PFSK-1 (cell line): ENCODE results near the gene EID3.

Source experiments
- FOXP2 ChIP-seq: optimal IDR thresholded peaks from 2 replicates; pipeline ENCODE3; 2011; ENCODE audit warnings: borderline replicate concordance, control low read depth, inconsistent platforms; ENCODE audit not compliant: insufficient read depth; ENCODE audit errors: extremely low read length, extremely low read depth
- POLR2AphosphoS5 ChIP-seq: IDR thresholded peaks from 2 replicates; pipeline ENCODE4 v1.6.1; 2012; ENCODE audit warnings: low read depth, mild to moderate bottlenecking, control low read depth, low read length, moderate library complexity
- SIN3A ChIP-seq: IDR thresholded peaks from 2 replicates; pipeline ENCODE4 v1.6.1; 2012; ENCODE audit warnings: mild to moderate bottlenecking, low read length, moderate library complexity, borderline replicate concordance; ENCODE audit not compliant: insufficient read depth
- TAF1 ChIP-seq: IDR thresholded peaks from 2 replicates; pipeline ENCODE4 v1.6.1; 2012; ENCODE audit warnings: low read length, control low read depth, borderline replicate concordance; ENCODE audit not compliant: insufficient read depth
- TF ChIP-seq, protein P1 (sequence below), 2 experiments: IDR thresholded peaks; 2 replicates each; pipeline versions ENCODE4 v1.6.1 to v1.8.0; 2011 to 2012; ENCODE audit warnings: low read depth in 2 of 2, low read length in 2 of 2, control low read depth in 1 of 2, inconsistent platforms in 1 of 2, mild to moderate bottlenecking in 1 of 2, moderate library complexity in 1 of 2; ENCODE audit not compliant: insufficient read depth in 1 of 2

EID3 gene

GRCh38 chr12:104354167-104354867 is 50.8 kb downstream of the EID3 start:
- no peak for TF ChIP-seq FOXP2
- no peak for TF ChIP-seq SIN3A
- TF ChIP-seq, protein P1, sequence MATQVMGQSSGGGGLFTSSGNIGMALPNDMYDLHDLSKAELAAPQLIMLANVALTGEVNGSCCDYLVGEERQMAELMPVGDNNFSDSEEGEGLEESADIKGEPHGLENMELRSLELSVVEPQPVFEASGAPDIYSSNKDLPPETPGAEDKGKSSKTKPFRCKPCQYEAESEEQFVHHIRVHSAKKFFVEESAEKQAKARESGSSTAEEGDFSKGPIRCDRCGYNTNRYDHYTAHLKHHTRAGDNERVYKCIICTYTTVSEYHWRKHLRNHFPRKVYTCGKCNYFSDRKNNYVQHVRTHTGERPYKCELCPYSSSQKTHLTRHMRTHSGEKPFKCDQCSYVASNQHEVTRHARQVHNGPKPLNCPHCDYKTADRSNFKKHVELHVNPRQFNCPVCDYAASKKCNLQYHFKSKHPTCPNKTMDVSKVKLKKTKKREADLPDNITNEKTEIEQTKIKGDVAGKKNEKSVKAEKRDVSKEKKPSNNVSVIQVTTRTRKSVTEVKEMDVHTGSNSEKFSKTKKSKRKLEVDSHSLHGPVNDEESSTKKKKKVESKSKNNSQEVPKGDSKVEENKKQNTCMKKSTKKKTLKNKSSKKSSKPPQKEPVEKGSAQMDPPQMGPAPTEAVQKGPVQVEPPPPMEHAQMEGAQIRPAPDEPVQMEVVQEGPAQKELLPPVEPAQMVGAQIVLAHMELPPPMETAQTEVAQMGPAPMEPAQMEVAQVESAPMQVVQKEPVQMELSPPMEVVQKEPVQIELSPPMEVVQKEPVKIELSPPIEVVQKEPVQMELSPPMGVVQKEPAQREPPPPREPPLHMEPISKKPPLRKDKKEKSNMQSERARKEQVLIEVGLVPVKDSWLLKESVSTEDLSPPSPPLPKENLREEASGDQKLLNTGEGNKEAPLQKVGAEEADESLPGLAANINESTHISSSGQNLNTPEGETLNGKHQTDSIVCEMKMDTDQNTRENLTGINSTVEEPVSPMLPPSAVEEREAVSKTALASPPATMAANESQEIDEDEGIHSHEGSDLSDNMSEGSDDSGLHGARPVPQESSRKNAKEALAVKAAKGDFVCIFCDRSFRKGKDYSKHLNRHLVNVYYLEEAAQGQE (IDR thresholded peaks at IDR 0.05; ENCODE audit: insufficient read depth in 1 of 2, low read depth in 2 of 2, low read length in 2 of 2), result no peak
- no peak for TF ChIP-seq TAF1
- TF ChIP-seq POLR2AphosphoS5, result no peak
